HUES6 (cell line): ENCODE measurements around the gene ST3GAL4.
"Not testable (repeated sequence)": the region's sequence is repeated elsewhere in the genome, so short reads cannot be mapped to it uniquely, and the experiment has no call there.

ENCODE experiments used
- H3K27ac ChIP-seq: 2 replicates; pipeline ENCODE4 v1.7.0; 2013; ENCODE audit warnings: low read depth, mild to moderate bottlenecking, low read length, inconsistent platforms
- H3K27me3 ChIP-seq: 2 replicates; pipeline ENCODE4 v1.6.1; 2013; ENCODE audit warnings: low read length; ENCODE audit not compliant: control insufficient read depth, insufficient read depth
- H3K36me3 ChIP-seq: 2 replicates; pipeline ENCODE4 v1.6.1; 2013; ENCODE audit warnings: low read length; ENCODE audit not compliant: control insufficient read depth, insufficient read depth
- H3K4me1 ChIP-seq: 2 replicates; pipeline ENCODE4 v1.6.1; 2013; ENCODE audit warnings: low read length; ENCODE audit not compliant: control insufficient read depth, insufficient read depth
- H3K4me3 ChIP-seq: 2 replicates; pipeline ENCODE4 v1.5.1; 2013; ENCODE audit warnings: low read depth, low read length
- H3K9ac ChIP-seq: one replicate; pipeline ENCODE4 v1.6.1; 2013; ENCODE audit warnings: mild to moderate bottlenecking, low read length
- H3K9me3 ChIP-seq: 2 replicates; pipeline ENCODE4 v1.6.1; 2013; ENCODE audit warnings: low read depth, low read length; ENCODE audit not compliant: control insufficient read depth, insufficient read depth

ST3GAL4 gene

DNA sequence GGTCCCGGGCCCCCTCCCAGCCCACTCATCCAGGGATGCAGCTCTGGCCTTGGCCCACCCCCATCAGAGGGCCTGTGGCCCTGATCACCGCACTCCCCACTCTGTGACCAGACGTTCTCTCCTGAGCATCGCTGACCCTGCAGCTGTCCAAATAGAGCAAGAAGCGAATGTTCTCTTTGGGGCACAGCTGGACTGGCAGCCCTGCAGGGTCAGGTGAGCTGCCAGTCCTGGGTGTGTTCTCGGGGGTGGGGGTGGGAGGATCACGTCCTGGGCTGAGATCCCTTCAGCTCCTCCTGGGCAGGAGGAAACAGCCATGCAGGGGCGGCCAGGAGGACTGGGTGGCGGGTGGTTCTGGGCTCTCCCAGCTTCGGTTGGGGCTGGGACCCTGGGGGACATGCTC lies 26.5 kb downstream of the ST3GAL4 start:
- not testable (repeated sequence) for H3K9me3 ChIP-seq, H3K27me3 ChIP-seq, H3K36me3 ChIP-seq, H3K9ac ChIP-seq, H3K4me3 ChIP-seq, H3K27ac ChIP-seq
- peaks cover 15% of the 10 kb centered on the region for H3K4me1 ChIP-seq

DNA sequence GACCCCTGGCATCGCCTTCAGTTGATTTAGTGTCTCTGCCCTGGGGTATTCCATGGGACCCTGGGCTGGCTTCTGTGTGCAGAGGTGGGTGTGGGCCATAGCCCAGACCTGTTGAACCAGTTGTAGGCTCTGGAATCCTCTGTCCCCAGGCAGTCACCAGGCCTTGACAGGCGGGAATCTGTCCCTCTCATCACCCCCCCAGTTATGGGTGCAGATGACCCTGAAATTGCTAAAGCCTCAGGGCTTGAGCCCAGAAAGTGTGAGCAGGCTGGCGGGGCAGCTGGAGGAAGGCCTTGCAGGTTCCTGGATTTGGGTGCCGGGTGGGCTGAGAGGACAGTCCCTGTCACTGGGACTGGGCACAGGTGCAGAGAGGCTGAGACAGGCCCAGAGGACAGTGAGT lies 27.2 kb downstream of the ST3GAL4 start:
- not testable (repeated sequence) for H3K27me3 ChIP-seq, H3K9ac ChIP-seq, H3K27ac ChIP-seq, H3K36me3 ChIP-seq, H3K9me3 ChIP-seq, H3K4me3 ChIP-seq
- H3K4me1 ChIP-seq, result peaks cover 16% of the 10 kb centered on the region

DNA sequence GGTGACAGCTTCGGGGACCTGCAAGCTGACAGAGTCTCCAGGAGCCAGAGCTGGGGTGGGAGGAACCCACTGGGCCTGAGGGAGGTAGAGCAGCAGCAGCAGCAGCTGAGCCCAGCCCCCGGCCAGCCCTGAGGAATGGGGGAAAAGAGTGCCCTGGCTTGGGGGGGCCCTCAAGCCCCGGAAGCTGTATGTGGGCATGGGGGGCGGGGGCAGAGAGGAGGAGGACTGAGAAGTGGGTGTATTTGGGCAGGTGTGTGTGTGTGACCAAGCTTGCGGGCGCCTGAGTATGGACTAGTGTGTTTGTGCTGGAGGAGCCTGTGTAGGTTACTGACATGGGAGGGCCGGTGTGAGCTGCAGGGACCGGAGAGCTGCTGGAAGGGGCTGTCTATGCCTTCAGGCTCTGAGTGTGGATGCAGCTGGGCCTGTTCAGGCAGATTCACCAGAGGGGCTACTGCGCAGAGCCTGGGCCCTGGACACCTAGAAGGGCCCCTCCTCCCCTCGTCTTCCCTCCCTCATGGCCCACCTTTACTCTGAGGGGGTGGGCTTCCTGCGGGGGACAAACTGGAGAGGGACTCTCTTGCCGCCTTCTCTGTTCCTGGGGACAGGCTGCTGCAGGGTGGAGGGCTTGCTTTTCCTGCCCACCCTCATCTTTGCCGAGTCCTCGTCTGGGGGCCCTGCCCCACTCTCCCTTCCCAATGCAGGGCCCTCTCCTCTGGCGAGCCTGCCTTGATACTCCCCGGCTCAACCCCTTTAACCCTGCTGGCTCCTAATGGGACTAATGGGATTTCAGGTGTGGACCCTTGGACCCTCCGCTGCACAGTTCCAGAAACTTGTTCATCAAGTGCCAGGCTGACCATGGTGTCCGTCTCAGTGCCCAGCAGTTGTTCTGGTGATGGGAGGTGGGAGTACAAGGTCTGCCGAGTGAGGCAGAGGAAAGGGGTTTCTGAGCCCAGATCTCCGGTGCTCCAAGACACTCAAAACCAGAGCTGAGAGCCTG lies 28.2 kb downstream of the ST3GAL4 start:
- Histone ChIP-seq H3K36me3 (no peaks in the 10 kb centered on the region), H3K9me3 (no peaks in the 10 kb centered on the region), H3K4me3 (no peak overlapping the region), H3K27ac (no peak overlapping the region), H3K27me3 (no peaks in the 10 kb centered on the region), H3K4me1 (peaks cover 16% of the 10 kb centered on the region), H3K9ac (no peak overlapping the region)

GRCh38 chr11:126384449-126385070 lies 29.1 kb downstream of the ST3GAL4 start:
- Histone ChIP-seq H3K36me3 (no peaks in the 10 kb centered on the region), H3K9me3 (no peaks in the 10 kb centered on the region), H3K27ac (no peak overlapping the region), H3K4me1 (peaks cover 16% of the 10 kb centered on the region), H3K4me3 (no peak overlapping the region), H3K9ac (no peak overlapping the region), H3K27me3 (no peaks in the 10 kb centered on the region)

GRCh38 chr11:126385991-126386728 lies 30.7 kb downstream of the ST3GAL4 start:
- H3K9ac ChIP-seq, result no peak overlapping the region
- H3K4me3 ChIP-seq, result no peak overlapping the region
- H3K36me3 ChIP-seq, result no peaks in the 10 kb centered on the region
- no peaks in the 10 kb centered on the region for H3K9me3 ChIP-seq
- H3K4me1 ChIP-seq, result peaks cover 11% of the 10 kb centered on the region
- no peaks in the 10 kb centered on the region for H3K27me3 ChIP-seq
- H3K27ac ChIP-seq, result no peak overlapping the region

DNA sequence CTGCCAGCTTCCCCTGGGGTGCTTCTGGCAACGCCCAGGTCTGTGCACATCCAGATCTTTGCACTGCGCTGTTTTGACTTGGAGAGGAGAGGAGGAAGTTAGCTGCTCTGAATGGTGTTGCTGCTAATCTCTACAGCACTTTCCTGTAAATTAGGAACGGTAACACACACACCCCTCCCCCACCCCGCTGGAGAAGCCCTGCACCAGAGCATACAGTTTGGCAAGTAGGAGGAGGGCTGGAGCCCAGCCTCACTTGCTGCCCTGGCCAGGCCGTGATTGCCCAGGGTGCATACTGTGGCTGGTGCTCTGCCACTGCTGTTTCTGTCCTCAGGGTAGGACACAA lies 31.2 kb downstream of the ST3GAL4 start:
- not testable (repeated sequence) for H3K9me3 ChIP-seq, H3K27me3 ChIP-seq, H3K9ac ChIP-seq, H3K27ac ChIP-seq, H3K4me3 ChIP-seq, H3K36me3 ChIP-seq
- peaks cover 16% of the 10 kb centered on the region for H3K4me1 ChIP-seq

GRCh38 chr11:126387857-126388256 lies 32.4 kb downstream of the ST3GAL4 start:
- no peaks in the 10 kb centered on the region for H3K36me3 ChIP-seq
- H3K27ac ChIP-seq, result no peak overlapping the region
- no peaks in the 10 kb centered on the region for H3K9me3 ChIP-seq
- no peaks in the 10 kb centered on the region for H3K27me3 ChIP-seq
- H3K4me3 ChIP-seq, result no peak overlapping the region
- H3K9ac ChIP-seq, result no peak overlapping the region
- peaks cover 18% of the 10 kb centered on the region for H3K4me1 ChIP-seq

- H3K36me3 ChIP-seq, result no peaks in the 10 kb centered on the region
- peaks cover 18% of the 10 kb centered on the region for H3K4me1 ChIP-seq
- no peak overlapping the region for H3K4me3 ChIP-seq
- no peak overlapping the region for H3K9ac ChIP-seq
- no peaks in the 10 kb centered on the region for H3K27me3 ChIP-seq
- H3K27ac ChIP-seq, result no peak overlapping the region
- H3K9me3 ChIP-seq, result no peaks in the 10 kb centered on the region
Measured at GRCh38 chr11:126390272-126390867, 34.9 kb downstream of the ST3GAL4 start.

DNA sequence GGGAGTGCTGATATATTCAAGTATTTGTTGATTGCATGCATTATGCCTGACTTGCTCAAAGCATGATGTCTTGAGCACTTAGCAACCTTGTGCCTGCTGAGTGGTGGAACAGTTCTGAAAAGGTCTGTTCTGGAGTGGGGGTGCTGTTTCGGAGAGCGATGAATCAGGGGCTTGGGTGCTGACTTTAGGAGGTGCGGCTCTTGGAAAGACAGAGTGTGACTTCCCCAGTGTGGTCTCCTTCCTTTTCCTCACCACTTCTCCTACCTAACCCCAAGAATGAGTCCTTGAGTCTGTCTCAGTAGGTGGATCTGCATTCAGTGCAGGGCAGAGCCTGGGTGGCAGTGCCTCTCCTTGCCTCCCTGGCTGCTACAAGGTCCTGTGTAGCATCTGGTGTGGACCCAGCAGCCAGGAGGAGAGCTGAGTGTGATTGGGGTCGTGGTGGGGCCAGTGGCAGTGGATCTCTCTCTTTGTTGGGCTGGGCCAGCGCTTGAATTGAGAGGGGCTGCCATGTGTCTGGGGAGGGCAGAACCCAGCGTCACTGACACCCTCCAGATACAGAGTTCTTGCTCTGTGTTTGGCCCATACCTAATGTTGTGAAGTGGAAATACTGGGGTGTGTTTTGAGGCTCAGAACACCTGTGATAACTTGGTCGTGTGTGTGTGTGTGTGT lies 35.9 kb downstream of the ST3GAL4 start:
- H3K9ac ChIP-seq, result no peak overlapping the region
- H3K27ac ChIP-seq, result no peak overlapping the region
- H3K4me1 ChIP-seq, result peaks cover 13% of the 10 kb centered on the region
- H3K9me3 ChIP-seq, result no peaks in the 10 kb centered on the region
- H3K4me3 ChIP-seq, result no peak overlapping the region
- H3K27me3 ChIP-seq, result no peaks in the 10 kb centered on the region
- no peaks in the 10 kb centered on the region for H3K36me3 ChIP-seq

- Histone ChIP-seq H3K27ac (no peak overlapping the region), H3K9me3 (no peaks in the 10 kb centered on the region), H3K4me1 (peaks cover 7% of the 10 kb centered on the region; the same call in 1 of the 2 replicates), H3K36me3 (no peaks in the 10 kb centered on the region), H3K4me3 (no peak overlapping the region), H3K27me3 (no peaks in the 10 kb centered on the region), H3K9ac (no peak overlapping the region)
Measured at GRCh38 chr11:126391970-126392632, 36.6 kb downstream of the ST3GAL4 start.
